Measurements from ENCODE around the gene LTA. TPM values are rescaled to one million over a fixed set of nuclear protein-coding genes. Genes with fewer than 3 reads are reported as not detected.
A peak's percentile ranks its signal among the peaks of the same experiment; 100 is the strongest.

LTA gene
- total RNA-seq, 6 donors from 2014 or later = 1.6 to 1.8 TPM; not detected in 4

GRCh38 chr6:31577579-31577966 is 5.5 kb downstream of the LTA start:
- 82 to 95% methylated on average over 3 of the region's 3 CpGs for WGBS, 2 donors
- no peaks in the 10 kb centered on the region for H3K27me3 ChIP-seq
- H3K27ac ChIP-seq = no peak overlapping the region
- H3K9me3 ChIP-seq = no peaks in the 10 kb centered on the region
- H3K4me3 ChIP-seq = peak overlapping the region in 1 of 4 donors; percentile 53
- ATAC-seq (ENCODE audit: low FRiP score in 2 of 2) (no peak), DNase-seq (no peak)
- H3K4me1 ChIP-seq = peaks cover 14 to 18% (median 16%) of the 10 kb centered on the region in 4 donors
- H3K36me3 ChIP-seq = no peaks in the 10 kb centered on the region
- TF ChIP-seq POLR2AphosphoS5 (IDR thresholded peaks at IDR 0.05) (no peak), CTCF (IDR thresholded peaks at IDR 0.05) (no peak), POLR2A (IDR thresholded peaks at IDR 0.05) (no peak), EP300 (IDR thresholded peaks at IDR 0.05) (no peak)

DNA sequence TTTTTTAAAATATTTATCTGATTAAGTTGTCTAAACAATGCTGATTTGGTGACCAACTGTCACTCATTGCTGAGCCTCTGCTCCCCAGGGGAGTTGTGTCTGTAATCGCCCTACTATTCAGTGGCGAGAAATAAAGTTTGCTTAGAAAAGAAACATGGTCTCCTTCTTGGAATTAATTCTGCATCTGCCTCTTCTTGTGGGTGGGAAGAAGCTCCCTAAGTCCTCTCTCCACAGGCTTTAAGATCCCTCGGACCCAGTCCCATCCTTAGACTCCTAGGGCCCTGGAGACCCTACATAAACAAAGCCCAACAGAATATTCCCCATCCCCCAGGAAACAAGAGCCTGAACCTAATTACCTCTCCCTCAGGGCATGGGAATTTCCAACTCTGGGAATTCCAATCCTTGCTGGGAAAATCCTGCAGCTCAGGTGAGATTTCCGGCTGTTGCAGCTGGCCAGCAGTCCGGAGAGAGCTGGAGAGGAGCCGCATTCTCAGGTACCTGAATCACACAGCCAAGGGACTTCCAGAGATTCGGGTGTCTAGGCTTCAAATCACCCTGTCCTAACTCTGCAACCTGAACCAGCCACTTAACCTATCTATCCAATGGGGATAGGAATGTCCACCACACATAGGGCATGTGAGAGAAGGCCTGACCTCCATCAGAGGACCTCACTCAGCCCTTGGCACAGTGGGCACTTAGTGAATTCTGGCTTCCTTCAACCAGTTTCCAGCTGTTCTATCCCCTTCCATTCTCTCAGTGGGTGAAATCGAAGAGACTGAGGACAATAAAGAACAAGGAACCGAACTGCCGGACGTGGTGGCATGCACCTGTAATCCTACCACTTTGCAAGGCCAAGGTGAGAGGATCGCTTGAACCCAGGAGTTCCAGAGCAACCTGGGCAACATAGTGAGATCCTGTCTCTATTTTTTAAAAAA is 6.4 kb downstream of the LTA start:
- 85 to 90% methylated on average over 8 to 12 of the region's 12 CpGs for WGBS, 2 donors
- TF ChIP-seq EP300 (IDR thresholded peaks at IDR 0.05) (no peak), POLR2A (IDR thresholded peaks at IDR 0.05) (no peak), POLR2AphosphoS5 (IDR thresholded peaks at IDR 0.05) (no peak), CTCF (IDR thresholded peaks at IDR 0.05) (no peak)
- H3K27me3 ChIP-seq = no peaks in the 10 kb centered on the region
- H3K27ac ChIP-seq = no peak overlapping the region
- DNase-seq = no peak
- H3K4me3 ChIP-seq = no peak overlapping the region
- H3K4me1 ChIP-seq = peaks cover 15 to 20% (median 17%) of the 10 kb centered on the region in 4 donors
- no peak for ATAC-seq (ENCODE audit: low FRiP score in 2 of 2)
- no peaks in the 10 kb centered on the region for H3K36me3 ChIP-seq
- no peaks in the 10 kb centered on the region for H3K9me3 ChIP-seq

DNA sequence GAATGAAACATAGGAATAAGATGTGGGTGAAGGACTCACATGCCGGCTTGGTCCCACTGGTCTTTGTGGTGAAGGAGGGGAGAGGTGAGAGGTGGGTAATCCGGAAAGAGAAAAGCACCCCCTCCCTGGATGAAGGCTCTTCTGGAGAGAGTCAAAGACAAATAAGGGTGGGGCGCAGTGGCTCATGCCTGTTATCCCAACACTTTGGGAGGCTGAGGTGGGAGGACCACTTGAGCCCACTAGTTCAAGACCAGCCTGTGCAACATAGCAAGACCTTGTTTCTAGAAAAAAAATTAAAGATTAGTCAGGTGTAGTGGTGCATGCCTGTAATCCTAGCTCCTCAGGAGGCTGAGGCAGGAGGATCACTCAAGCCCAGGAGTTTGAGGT is 7.0 kb downstream of the LTA start:
- Histone ChIP-seq H3K4me1 (peaks cover 15 to 20% (median 17%) of the 10 kb centered on the region in 4 donors), H3K36me3 (no peaks in the 10 kb centered on the region), H3K27me3 (no peaks in the 10 kb centered on the region), H3K9me3 (no peaks in the 10 kb centered on the region), H3K27ac (no peak overlapping the region), H3K4me3 (no peak overlapping the region)
- no peak for ATAC-seq (ENCODE audit: low FRiP score in 2 of 2)
- no peak for DNase-seq
- TF ChIP-seq POLR2A (IDR thresholded peaks at IDR 0.05) = no peak
- no peak for TF ChIP-seq CTCF (IDR thresholded peaks at IDR 0.05)
- no peak for TF ChIP-seq POLR2AphosphoS5 (IDR thresholded peaks at IDR 0.05)
- TF ChIP-seq EP300 (IDR thresholded peaks at IDR 0.05) = no peak
- WGBS, 2 donors = 78 to 82% methylated on average over 3 of the region's 3 CpGs

DNA sequence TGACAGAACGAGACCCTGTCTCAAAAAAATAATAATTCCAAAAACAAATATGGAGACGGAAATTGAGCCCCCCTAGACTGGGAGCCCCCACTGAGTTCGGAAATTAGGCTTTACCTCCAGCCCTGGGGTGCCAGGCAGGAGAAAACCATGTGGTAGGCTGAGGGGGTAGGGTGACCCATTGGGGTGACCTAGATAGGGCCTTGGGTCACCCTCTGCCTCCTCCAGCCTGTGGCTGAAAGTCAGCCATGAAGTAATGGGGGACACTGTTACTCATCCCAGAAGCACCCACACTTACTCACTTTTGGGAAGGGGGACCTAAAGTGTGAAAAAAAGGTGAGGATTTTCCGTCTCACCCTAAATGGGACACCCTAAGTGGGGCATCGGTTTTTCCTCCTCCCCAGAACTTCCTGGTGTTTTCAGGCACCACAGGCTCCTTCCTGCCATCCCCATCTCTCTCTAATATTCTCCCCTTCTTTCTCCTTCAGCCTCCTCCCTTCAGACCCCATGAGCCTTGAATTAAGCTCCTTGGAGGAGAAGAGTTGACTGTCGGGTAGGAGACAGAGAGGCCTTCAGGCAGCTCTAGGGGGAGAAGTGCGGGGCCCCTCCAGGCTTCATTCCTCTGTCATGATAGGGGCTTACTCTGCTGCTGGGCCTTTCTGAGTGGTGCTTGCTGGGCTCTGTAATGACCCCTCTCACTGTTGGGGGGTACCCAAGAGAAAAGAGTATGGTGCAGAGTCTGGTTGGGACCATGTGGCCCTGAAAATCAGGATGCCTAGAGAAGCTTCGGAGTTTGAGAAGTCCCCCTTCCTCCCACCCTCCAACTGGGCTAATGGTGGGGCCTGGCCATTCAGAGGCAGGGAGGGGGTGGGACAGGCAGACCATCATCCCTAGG is 7.7 kb downstream of the LTA start:
- no peaks in the 10 kb centered on the region for H3K36me3 ChIP-seq
- peak overlapping the region in 2 of 4 donors; percentile 91 to 96 for H3K27ac ChIP-seq
- H3K4me3 ChIP-seq = peak overlapping the region in 2 of 4 donors; percentile 77 to 87
- WGBS, 2 donors = 81 to 85% methylated on average over 7 to 8 of the region's 8 CpGs
- no peak for ATAC-seq (ENCODE audit: low FRiP score in 2 of 2)
- no peaks in the 10 kb centered on the region for H3K27me3 ChIP-seq
- TF ChIP-seq POLR2AphosphoS5 (IDR thresholded peaks at IDR 0.05) (no peak), EP300 (IDR thresholded peaks at IDR 0.05) (no peak), CTCF (IDR thresholded peaks at IDR 0.05) (no peak), POLR2A (IDR thresholded peaks at IDR 0.05) (no peak)
- DNase-seq = no peak
- peaks cover 15 to 20% (median 18%) of the 10 kb centered on the region in 4 donors for H3K4me1 ChIP-seq
- H3K9me3 ChIP-seq = no peaks in the 10 kb centered on the region

Measured in upper lobe of left lung (tissue), 6 donors.